Measurements from ENCODE around the gene C1QL1. TPM values are rescaled to one million over a fixed set of nuclear protein-coding genes. Genes with fewer than 3 reads are reported as not detected.
"Not testable (repeated sequence)": the region's sequence is repeated elsewhere in the genome, so short reads cannot be mapped to it uniquely, and the experiment has no call there.

C1QL1 gene
- total and polyA plus RNA-seq, 4 donors = 1.3 TPM; not detected in 3

DNA sequence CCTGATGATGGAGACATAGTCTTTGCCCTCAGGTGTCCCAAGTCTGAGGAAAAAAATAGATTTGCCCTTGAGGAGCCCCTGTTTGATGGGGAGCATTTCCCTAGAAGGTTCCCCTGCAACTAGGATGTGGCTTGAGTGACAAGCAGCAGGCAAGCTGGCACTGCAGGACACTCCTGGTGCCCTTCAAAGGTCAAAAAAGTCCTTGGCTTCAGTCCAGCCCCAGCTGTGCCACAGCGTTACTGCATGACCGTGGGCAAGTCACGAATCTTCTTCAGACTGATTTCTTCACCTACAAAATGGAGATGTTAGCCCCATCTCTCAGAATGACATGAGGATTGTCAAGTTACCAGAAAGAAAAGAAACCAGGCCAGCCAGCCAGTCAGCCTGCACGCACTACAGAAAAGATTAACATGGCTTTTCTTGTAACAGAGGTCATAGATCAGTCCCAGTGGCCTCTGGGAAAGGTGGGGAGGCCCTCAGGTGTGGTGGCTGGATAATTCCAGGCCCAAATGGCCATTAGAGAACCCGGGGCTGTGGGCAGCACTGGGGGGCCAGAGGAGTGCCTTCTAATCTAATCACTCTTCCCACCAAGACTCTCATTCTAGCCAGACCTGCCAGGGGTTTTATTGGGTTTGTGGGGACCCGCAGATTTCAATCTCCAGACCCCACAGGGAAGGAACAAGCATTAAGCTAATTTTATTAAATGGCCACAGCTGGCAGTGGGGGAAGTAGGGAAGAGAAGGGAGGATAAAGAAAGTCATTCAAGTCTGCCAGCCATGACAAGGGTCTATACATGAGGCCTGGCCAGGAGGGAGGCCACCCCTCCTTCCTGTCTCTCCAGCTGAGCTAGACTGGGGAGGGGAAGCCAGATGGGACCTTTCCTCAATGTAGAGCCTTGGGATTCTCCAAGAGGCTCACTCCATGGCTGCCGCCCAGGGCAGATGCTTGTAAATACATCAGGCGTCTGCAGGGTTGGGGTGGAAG is 10.8 kb downstream of the C1QL1 start:
- no peaks in the 10 kb centered on the region for H3K27me3 ChIP-seq (ENCODE audit: control insufficient read depth in 1 of 2, insufficient read depth in 2 of 2, low read length in 1 of 2)
- no peak for ATAC-seq (ENCODE audit: low FRiP score)
- 87 to 89% methylated on average over 8 of the region's 8 CpGs for WGBS, 2 donors
- no peak overlapping the region for H3K27ac ChIP-seq (ENCODE audit: low read depth in 1 of 2, low read length in 2 of 2)
- DNase-seq = peak in 1 of 2 donors; percentile 28
- no peak overlapping the region for H3K4me3 ChIP-seq (ENCODE audit: low read length in 2 of 2)
- intact Hi-C loops (cut with DNase I) = no loop called here
- H3K4me1 ChIP-seq (ENCODE audit: control insufficient read depth in 1 of 2, insufficient read depth in 2 of 2, low read length in 2 of 2) = no peaks in the 10 kb centered on the region
- H3K36me3 ChIP-seq (ENCODE audit: control insufficient read depth in 1 of 2, insufficient read depth in 2 of 2, low read length in 1 of 2) = no peaks in the 10 kb centered on the region
- H3K9me3 ChIP-seq (ENCODE audit: control insufficient read depth, low read length) = no peaks in the 10 kb centered on the region

DNA sequence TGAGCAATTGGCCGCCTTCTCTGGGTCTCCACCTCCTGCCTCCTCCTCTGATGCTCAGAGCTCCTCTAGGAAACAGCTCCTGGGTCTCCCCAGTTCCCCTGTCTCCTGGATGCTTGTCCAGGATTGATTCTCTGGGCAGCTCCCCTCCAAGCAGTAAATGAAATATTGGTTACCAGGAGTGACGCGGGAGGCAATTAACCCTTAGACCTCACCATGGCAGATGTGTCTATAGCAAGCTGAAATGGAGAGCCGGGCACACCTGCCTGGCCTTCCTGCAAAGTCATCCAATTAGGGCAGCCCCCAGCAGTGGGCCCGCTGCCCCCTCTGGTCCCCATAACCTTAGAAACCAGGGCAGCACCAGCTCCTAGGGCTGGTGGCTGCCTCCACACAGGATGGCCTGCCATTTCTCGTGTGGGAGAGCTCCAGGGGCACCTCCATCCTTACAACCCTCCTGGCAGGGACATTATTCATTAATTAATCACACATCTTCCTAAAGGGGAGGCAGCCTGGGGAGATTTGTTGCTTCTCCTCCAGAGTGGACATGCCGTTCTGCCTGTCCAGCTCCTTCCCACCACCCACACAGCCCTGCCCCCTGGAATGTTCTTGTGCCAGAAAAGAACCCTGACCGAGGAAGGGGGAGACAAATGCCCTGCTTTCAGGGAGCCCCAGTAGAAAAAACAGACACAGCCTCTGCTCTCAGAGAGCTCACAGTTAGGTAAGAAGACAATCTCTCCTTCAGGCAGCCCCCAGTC is 12.3 kb downstream of the C1QL1 start:
- intact Hi-C loops (cut with DNase I) = no loop called here
- ATAC-seq (ENCODE audit: low FRiP score) (no peak), DNase-seq (peak in 1 of 2 donors; percentile 43)
- no peaks in the 10 kb centered on the region for H3K9me3 ChIP-seq (ENCODE audit: control insufficient read depth, low read length)
- no peaks in the 10 kb centered on the region for H3K36me3 ChIP-seq (ENCODE audit: control insufficient read depth in 1 of 2, insufficient read depth in 2 of 2, low read length in 1 of 2)
- WGBS, 2 donors = 82 to 84% methylated on average over 8 of the region's 8 CpGs
- no peaks in the 10 kb centered on the region for H3K4me1 ChIP-seq (ENCODE audit: control insufficient read depth in 1 of 2, insufficient read depth in 2 of 2, low read length in 2 of 2)
- H3K27me3 ChIP-seq (ENCODE audit: control insufficient read depth in 1 of 2, insufficient read depth in 2 of 2, low read length in 1 of 2) = no peaks in the 10 kb centered on the region
- H3K4me3 ChIP-seq (ENCODE audit: low read length in 2 of 2) = no peak overlapping the region
- H3K27ac ChIP-seq (ENCODE audit: low read depth in 1 of 2, low read length in 2 of 2) = no peak overlapping the region

DNA sequence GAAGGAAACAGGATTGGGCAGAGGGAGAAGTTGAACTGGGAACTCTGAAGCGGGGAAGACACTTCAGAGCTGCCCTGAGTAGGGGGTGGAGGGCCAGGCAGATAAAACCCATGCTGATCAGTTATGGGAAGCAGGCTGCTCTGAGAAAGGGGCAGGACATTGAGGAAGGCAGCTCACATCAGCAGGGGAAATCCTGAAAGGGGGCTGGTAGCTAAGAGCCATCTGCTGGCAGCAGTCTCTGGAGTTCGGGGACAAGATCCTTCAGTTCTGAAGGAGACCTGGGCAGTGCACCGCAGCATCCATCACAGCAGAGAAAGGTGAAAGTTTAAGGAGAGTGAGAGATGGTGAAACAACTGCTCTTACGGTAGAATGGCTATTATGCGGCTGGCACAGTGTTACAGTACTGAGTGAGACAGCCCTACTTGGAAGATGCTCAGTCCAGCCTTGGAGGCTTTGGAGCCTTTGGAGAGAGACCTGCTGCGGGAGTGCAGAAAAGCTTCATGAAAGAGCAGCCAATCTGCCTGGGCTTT is 15.1 kb downstream of the C1QL1 start:
- no peaks in the 10 kb centered on the region for H3K4me1 ChIP-seq (ENCODE audit: control insufficient read depth in 1 of 2, insufficient read depth in 2 of 2, low read length in 2 of 2)
- intact Hi-C loops (cut with DNase I) = no loop called here
- no peak overlapping the region for H3K27ac ChIP-seq (ENCODE audit: low read depth in 1 of 2, low read length in 2 of 2)
- 78% methylated on average over 6 of the region's 6 CpGs for WGBS, 2 donors
- H3K36me3 ChIP-seq (ENCODE audit: control insufficient read depth in 1 of 2, insufficient read depth in 2 of 2, low read length in 1 of 2) = no peaks in the 10 kb centered on the region
- ATAC-seq (ENCODE audit: low FRiP score) (no peak), DNase-seq (peak; percentile 24 to 27)
- H3K27me3 ChIP-seq (ENCODE audit: control insufficient read depth in 1 of 2, insufficient read depth in 2 of 2, low read length in 1 of 2) = no peaks in the 10 kb centered on the region
- H3K4me3 ChIP-seq (ENCODE audit: low read length in 2 of 2) = no peak overlapping the region
- H3K9me3 ChIP-seq (ENCODE audit: control insufficient read depth, low read length) = no peaks in the 10 kb centered on the region

DNA sequence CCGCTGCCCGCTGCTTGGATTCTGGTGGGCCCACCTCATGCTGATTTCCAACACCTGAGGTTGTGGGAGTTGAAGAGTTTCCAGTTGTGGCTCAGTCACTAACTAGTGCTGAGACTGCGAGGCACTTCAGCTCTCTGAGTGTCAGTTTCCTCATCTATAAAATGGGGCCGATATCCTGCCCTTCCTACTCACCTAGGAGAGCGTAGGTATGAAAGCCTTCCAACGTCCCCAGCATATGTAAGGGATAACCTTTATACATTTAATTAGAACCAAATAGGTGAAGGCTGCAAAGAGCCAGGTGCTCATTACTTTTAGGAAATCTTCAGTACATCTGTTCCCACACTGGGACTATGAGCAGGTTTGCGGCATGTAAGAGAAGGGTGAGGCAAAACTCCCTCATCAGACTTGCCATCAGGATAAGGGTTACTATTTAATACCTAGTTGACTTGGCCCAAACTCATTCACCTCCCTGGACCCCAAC is 19.7 kb downstream of the C1QL1 start:
- Histone ChIP-seq H3K9me3 (ENCODE audit: control insufficient read depth, low read length) (no peaks in the 10 kb centered on the region), H3K4me3 (ENCODE audit: low read length in 2 of 2) (peak overlapping the region; percentile 27 to 37), H3K27ac (ENCODE audit: low read depth in 1 of 2, low read length in 2 of 2) (no peak overlapping the region), H3K36me3 (ENCODE audit: control insufficient read depth in 1 of 2, insufficient read depth in 2 of 2, low read length in 1 of 2) (no peaks in the 10 kb centered on the region), H3K4me1 (ENCODE audit: control insufficient read depth in 1 of 2, insufficient read depth in 2 of 2, low read length in 2 of 2) (no peaks in the 10 kb centered on the region), H3K27me3 (ENCODE audit: control insufficient read depth in 1 of 2, insufficient read depth in 2 of 2, low read length in 1 of 2) (no peaks in the 10 kb centered on the region)
- WGBS, 2 donors = 56 to 64% methylated on average over 7 of the region's 7 CpGs
- intact Hi-C loops (cut with DNase I) = no loop called here
- no peak for ATAC-seq (ENCODE audit: low FRiP score)
- DNase-seq = no peak

DNA sequence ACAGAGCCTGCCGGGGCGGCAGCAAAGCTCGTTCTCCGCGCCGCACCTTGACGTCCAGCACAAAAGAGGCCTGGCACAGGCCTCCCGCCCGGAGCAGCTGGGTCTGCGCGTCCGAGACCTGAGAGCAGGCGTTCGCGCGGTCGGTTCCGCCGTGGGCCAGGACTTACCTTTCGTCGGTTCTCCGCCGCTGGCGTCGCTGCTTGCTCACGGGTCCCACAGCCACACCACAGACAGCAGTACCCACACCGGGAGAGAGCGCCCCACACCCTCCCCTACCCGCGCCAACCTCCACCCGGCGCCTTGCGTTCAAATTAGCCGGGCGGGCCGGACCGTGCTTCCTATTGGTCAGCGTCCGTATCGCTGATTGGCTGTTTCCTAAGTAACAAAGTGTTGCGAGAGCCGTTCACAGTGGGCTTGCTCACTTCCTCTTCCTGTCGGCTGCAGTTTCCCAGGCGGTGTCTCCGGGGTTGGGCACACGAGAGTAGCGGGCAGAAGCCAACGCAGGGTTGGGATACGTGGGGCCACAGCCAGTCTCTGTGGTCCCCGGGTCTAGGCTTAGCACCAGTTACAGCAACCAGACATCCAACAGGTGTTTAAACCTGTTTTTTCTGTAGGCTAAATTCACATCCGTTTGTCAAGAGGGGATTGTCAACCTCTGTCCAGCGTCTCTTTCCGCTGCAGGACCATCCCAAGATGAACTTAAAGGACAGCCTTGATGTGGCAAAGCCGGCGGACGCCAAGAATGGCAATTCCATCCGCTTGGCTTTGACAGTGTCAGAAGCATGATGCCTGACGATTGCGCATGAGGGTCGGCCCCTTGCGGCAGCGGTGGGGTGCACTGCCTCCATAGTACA is 20.4 kb downstream of the C1QL1 start, which contains the start of gene KIF18B:
Gene KIF18B, minus strand, starts transcription at position 313 of the 854 bp plus-strand sequence. CDS start 11,429 bp downstream, outside the sequence.
- H3K4me3 ChIP-seq (ENCODE audit: low read length in 2 of 2) = peak within 1 kb of the TSS; percentile 27 to 37
- DNase-seq = peak; percentile 94
- no peaks in the 10 kb centered on the region for H3K36me3 ChIP-seq (ENCODE audit: control insufficient read depth in 1 of 2, insufficient read depth in 2 of 2, low read length in 1 of 2)
- H3K27ac ChIP-seq (ENCODE audit: low read depth in 1 of 2, low read length in 2 of 2) = no peak within 1 kb of the TSS
- H3K4me1 ChIP-seq (ENCODE audit: control insufficient read depth in 1 of 2, insufficient read depth in 2 of 2, low read length in 2 of 2) = no peaks in the 10 kb centered on the region
- no peaks in the 10 kb centered on the region for H3K9me3 ChIP-seq (ENCODE audit: control insufficient read depth, low read length)
- H3K27me3 ChIP-seq (ENCODE audit: control insufficient read depth in 1 of 2, insufficient read depth in 2 of 2, low read length in 1 of 2) = no peaks in the 10 kb centered on the region
- WGBS, 2 donors = 1% methylated on average over 62 of the region's 62 CpGs
- intact Hi-C loops (cut with DNase I) = no loop called here
- ATAC-seq (ENCODE audit: low FRiP score) = peak; percentile 97

DNA sequence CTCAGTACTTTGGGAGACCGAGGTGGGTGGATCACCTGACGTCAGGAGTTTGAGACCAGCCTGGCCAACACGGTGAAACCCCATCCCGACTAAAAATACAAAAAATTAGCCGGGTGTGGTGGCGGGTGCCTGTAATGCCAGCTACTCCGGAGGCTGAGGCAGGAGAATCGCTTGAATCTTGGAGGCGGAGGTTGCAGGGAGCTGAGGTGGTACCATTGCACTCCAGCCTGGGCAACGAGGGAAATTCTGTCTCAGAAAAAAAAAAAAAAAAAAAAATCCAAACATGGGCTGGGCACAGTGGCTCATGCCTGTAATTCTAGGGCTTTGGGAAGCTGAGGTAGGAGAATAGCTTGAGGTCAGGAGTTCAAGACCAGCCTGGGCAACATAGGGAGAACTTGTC is 22.5 kb downstream of the C1QL1 start:
- H3K27me3 ChIP-seq (ENCODE audit: control insufficient read depth in 1 of 2, insufficient read depth in 2 of 2, low read length in 1 of 2); H3K4me1 ChIP-seq (ENCODE audit: control insufficient read depth in 1 of 2, insufficient read depth in 2 of 2, low read length in 2 of 2); H3K27ac ChIP-seq (ENCODE audit: low read depth in 1 of 2, low read length in 2 of 2); H3K36me3 ChIP-seq (ENCODE audit: control insufficient read depth in 1 of 2, insufficient read depth in 2 of 2, low read length in 1 of 2); ATAC-seq (ENCODE audit: low FRiP score); intact Hi-C loops (cut with DNase I); H3K4me3 ChIP-seq (ENCODE audit: low read length in 2 of 2); H3K9me3 ChIP-seq (ENCODE audit: control insufficient read depth, low read length): not testable (repeated sequence)
- peak in 1 of 2 donors; percentile 26 for DNase-seq
- 93 to 94% methylated on average over 9 of the region's 10 CpGs for WGBS, 2 donors

DNA sequence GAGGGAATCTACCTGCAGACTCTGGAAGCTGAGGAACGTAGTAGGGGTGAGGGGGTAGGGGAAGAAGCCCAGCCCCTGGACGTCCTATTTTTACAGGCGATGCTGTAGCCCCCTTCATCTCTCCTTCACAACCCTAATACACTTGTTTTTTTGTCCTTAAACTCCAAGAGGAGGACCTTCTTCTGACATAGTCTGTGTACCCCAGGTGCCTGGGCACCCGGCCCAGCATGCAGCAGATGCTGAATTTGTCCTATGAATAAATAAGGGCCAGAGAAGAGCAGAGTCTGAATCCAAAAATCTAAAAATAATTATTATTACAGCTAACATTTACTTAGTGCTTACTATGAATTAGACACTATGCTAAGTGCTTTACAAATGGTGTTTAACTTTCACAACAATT is 25.6 kb downstream of the C1QL1 start:
- intact Hi-C loops (cut with DNase I) = no loop called here
- H3K9me3 ChIP-seq (ENCODE audit: control insufficient read depth, low read length) = no peaks in the 10 kb centered on the region
- WGBS, 2 donors = 36 to 47% methylated on average over 4 of the region's 4 CpGs
- ATAC-seq (ENCODE audit: low FRiP score) = no peak
- no peak overlapping the region for H3K4me3 ChIP-seq (ENCODE audit: low read length in 2 of 2)
- DNase-seq = no peak
- no peaks in the 10 kb centered on the region for H3K36me3 ChIP-seq (ENCODE audit: control insufficient read depth in 1 of 2, insufficient read depth in 2 of 2, low read length in 1 of 2)
- H3K27me3 ChIP-seq (ENCODE audit: control insufficient read depth in 1 of 2, insufficient read depth in 2 of 2, low read length in 1 of 2) = no peaks in the 10 kb centered on the region
- no peaks in the 10 kb centered on the region for H3K4me1 ChIP-seq (ENCODE audit: control insufficient read depth in 1 of 2, insufficient read depth in 2 of 2, low read length in 2 of 2)
- no peak overlapping the region for H3K27ac ChIP-seq (ENCODE audit: low read depth in 1 of 2, low read length in 2 of 2)
